Measurements from ENCODE around the gene ROCK2.

The ROCK2 gene

DNA sequence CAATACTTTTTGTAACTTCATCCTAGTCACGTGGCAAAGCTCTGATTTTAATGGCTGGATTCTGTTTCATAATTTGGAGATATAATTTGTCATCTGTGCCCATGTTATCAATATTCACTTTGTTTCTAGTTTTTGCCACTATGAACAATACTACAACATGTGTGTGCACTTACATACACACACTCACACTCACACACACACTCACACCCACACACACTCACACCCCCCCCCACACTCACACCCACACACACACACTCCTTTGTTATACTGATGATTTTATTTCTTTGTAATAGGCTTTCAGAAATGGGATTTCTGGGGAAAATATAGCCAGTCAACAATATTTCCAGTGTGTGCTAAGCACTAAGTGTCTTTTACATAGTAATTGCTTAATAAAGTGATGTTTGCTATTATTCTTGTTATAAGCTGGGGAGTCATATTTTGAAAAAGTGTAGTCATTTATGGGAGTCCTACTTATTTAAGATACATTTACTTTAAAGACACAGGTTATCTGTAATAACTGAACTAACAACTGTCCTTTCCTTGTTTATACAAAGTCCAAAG is 22.8 kb upstream of the ROCK2 start:
- no peak for DNase-seq (ENCODE audit: low spot score)

- DNase-seq (ENCODE audit: low spot score), result no peak
Measured at GRCh38 chr2:11366326-11366741, 21.9 kb upstream of the ROCK2 start.

GRCh38 chr2:11365096-11365879 is 20.9 kb upstream of the ROCK2 start:
- DNase-seq (ENCODE audit: low spot score), result no peak

DNA sequence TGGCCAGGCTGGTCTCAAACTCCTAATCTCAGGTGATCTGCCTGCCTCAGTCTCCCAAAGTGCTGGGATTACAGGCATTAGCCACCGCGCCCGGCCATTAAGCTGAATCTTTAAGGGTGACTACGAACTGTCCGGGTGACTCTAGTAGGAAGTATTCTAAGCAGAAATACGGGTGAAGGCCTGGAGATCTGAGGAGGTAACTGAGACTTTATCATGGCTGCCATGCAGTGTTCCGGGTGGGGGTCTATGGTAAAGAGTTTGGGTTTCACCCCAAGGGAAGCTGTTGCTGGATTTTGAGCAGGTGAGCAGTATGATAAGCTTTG is 20.1 kb upstream of the ROCK2 start:
- DNase-seq (ENCODE audit: low spot score), result no peak

- DNase-seq (ENCODE audit: low spot score), result no peak
Measured at GRCh38 chr2:11363868-11364564, 19.6 kb upstream of the ROCK2 start.

- DNase-seq (ENCODE audit: low spot score), result no peak
Measured at GRCh38 chr2:11359865-11360264, 15.4 kb upstream of the ROCK2 start.

DNA sequence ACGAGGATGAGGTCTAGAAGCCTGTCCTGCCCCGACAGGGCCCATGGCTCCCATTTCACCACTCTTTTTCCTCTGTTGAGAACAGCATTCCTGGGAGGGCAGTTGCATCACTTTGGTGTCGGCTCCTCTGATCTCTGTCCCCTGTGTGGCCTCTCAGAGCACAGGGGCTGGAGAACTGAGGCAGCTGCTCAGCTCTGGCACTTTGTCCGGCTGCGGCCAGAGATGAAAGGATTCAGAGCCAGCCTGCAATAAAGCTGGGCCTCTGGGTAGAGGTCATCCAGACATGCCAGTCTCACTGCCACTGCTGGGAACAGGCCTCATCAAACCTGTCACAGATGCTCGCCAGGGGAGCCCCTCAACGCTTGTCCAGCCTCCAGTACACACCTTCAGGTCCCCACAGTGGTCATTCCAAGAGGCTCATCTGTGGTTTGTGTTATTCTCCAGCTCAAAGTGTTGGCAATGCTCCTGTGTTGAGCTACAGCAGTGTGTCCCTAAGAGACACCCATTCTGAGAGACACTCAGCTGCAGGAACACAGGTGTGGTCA is 13.1 kb upstream of the ROCK2 start:
- DNase-seq (ENCODE audit: low spot score), result no peak

- DNase-seq (ENCODE audit: low spot score), result no peak
Measured at GRCh38 chr2:11356764-11357163, 12.3 kb upstream of the ROCK2 start.

- no peak for DNase-seq (ENCODE audit: low spot score)
Measured at GRCh38 chr2:11355194-11356053, 11.0 kb upstream of the ROCK2 start.

DNA sequence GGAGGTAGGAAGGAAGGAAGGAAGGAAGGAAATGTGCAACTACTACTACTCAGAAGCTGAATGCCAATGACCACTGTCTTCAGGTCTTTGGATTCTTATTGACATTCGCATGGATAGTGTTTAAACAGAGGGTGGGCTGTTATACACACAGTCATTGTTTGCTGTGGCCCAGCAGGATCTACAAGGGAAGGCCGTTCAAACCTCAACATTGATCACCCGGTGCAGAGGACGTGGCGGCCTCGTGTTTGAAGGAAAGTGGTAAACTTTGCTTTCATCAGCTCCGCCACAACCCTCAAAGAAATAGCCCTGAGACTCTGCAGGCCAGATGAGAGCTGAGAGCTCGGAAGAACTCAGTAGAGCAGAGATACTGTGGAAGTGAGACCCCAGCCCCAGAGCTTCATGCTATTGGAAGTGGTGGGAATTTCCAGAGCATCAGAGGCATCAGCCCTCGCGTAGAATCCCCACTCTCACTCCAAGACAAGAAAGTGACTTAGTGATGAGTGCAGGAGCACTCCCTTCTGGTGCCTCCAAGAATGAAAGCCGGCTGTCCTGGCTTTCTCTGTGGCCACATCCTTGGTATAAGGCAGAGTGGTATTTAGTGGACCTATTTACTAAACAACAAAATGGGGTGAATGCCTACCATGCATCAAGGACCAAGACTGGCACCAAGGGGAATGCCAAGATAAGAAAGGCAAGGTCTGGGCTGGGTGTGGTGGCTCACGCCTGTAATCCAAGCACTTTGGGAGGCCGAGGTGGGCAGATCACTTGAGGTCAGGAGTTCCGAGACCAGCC is 10.1 kb upstream of the ROCK2 start:
- no peak for DNase-seq (ENCODE audit: low spot score)

DNA sequence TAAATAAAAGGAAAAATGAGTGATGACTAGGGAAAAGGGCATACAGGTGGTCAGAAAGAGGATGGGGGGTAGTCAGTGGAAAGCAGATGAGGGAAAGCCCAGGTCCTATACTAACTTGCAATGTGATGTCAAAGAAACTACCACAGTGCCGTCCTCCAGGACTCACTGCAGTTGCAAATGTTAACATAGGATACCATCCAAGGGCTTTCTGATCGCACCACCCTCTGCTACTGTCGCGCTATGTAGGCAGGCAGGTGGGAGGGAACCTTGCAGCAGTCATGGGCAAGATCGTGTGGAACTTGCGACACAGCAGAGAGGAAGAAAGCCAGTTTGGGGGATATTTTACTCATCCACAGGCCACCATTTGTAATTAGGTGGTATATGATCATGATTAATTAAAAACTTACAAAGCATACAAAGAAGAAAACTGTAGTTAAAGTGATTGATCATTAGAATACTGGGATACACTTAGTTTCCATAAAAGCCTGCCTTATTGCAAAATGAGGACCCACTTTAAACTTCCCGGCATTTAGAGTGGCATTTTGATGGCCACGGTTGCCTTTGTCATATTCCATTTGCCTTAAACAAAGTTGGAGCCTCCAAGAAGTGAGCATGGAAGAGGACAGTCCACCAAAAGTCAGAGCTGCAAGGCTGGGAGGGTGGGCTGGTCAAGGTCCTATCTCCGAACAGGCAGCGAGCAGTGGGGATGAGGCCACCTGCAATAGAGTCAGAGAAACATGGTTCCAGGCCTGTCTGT is 8.5 kb upstream of the ROCK2 start:
- no peak for DNase-seq (ENCODE audit: low spot score)

DNA sequence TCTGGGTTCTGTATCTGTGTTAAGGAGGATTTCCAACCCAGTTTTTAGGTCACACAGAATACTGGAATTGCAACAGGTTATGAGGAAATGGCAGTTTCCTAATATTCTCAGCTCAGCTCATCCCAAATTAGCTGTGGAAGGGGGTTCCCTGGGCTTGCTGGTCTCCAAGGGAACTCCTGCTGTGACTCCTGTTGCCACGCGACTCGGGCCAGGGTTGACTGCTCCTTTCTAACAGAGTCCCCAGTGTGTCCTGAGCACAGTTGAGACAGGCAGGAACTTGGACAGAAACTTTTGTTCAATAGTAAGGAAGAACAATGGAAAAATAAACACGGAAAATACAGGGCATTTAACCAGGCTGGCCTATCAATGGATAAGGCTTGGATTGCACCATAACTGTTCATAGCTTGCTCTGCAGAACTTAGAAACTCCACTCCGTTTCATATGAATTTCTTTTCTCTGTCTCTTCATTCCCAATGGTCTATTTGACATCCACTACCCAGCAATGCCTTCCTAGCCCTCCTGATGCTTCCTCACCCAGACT is 3.8 kb upstream of the ROCK2 start:
- no peak for DNase-seq (ENCODE audit: low spot score)

DNA sequence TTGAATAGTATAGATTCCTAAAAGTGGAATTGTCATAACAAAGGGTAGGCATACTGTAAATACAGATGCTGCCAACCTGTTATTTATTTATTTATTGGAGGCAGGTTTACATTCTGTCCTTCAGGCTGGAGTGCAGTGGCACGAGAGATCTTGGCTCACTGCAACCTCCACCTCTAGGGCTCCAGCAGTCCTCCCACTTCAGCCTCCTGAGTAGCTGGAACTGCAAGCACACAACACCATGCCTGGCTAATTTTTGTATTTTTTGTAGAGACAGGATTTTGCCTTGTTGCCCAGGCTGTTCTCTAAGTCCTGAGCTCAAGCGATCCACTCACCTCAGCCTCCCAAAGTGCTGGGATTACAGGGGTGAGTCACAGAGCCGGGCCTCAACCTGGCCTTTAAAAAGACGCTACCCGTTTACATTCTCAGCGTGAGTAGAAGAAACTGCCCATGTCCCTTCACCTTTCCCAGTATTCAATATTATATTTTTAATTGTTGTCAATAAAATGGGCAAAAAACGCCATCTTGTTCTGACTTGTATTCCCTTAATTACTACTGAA is 3.0 kb upstream of the ROCK2 start:
- no peak for DNase-seq (ENCODE audit: low spot score)

- no peak for DNase-seq (ENCODE audit: low spot score)
Measured at GRCh38 chr2:11346023-11346482, 1.6 kb upstream of the ROCK2 start.

DNA sequence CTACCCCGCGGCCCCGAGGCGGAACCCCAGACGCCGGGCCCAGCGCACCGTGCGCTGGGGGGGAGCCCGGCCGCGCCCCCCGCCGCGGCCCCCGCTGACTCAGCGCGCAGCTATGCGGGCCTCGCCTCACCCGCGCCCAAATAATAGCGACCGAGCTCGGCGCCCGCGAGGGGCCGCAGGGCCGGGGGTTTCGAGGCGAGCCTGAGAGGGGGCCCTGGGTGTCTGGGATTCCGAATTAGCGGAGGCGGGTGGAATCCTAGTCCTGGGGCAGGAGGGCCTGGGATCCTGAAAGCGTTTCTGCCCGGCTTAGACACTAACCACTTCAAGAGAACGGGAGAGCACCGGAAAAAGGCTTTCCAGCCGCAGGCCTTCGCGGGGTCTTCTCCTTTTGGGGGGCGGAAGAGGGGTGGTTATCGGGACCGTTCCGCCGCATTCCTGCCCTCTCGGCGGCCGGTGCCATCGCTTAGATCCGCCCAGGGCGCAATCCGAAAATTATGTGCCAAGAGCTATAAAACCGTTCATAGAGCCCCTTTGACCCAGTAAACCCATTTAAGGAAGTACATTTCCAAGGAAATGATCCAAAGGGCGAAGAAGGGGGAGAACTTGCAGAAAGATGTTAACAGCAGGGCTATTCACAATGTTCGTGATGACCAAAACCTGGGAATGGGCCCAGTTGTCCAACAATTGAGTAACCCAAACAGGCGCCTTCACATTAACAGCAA is 681 bp upstream of the ROCK2 start:
- no peak for DNase-seq (ENCODE audit: low spot score)

DNA sequence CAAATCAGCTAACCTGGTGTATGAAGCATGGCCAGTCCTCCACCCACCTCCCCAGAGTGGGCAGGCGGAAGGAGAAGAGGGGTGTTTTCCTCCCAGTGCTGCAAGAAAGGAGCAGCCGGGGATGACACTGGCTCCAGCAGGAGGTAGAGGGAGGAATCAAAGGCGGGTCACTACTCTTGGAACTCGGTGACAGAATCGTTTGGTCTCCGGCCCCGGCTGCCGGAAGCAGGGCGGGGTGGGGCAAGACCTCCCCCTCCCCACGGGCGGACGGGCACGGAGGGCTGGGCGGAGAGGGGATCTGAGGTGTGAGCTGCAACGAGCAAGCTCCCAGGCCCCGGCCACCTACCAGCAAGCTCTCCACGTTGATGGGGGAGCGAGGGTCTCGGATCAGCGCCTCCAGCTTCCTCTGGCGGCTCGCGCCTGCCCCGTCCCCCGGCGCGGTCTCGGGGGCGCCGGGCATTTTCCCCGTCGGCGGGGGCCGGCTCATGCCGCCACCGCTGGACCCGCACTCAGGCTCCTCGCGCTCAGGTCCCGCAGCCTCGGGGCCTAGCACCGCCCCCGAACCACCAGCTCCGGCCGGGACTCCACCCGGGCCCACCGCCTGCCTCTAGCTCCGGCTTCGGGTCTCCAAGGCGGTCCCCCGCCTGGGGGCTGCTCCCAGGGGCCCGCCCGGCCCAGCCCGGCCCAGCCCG is 640 bp downstream of the ROCK2 start:
- peak; percentile 52 for DNase-seq (ENCODE audit: low spot score)

GRCh38 chr2:11343368-11343649 is 1.1 kb downstream of the ROCK2 start:
- no peak for DNase-seq (ENCODE audit: low spot score)

GRCh38 chr2:11342551-11343367 is 1.7 kb downstream of the ROCK2 start:
- DNase-seq (ENCODE audit: low spot score), result no peak
